NOMO-1 treated with dmso at 0.1 percent for 144 hours (cell line): ENCODE data around the gene EIF3L.

Experiments
- DNase-seq: peaks from one replicate; lab custom pipeline; 2025; ENCODE audit not compliant: unreplicated experiment; lab: John Stamatoyannopoulos, UW

Gene EIF3L

GRCh38 chr22:37816543-37817180 is 32.6 kb upstream of the EIF3L start:
- no peak for DNase-seq

DNA sequence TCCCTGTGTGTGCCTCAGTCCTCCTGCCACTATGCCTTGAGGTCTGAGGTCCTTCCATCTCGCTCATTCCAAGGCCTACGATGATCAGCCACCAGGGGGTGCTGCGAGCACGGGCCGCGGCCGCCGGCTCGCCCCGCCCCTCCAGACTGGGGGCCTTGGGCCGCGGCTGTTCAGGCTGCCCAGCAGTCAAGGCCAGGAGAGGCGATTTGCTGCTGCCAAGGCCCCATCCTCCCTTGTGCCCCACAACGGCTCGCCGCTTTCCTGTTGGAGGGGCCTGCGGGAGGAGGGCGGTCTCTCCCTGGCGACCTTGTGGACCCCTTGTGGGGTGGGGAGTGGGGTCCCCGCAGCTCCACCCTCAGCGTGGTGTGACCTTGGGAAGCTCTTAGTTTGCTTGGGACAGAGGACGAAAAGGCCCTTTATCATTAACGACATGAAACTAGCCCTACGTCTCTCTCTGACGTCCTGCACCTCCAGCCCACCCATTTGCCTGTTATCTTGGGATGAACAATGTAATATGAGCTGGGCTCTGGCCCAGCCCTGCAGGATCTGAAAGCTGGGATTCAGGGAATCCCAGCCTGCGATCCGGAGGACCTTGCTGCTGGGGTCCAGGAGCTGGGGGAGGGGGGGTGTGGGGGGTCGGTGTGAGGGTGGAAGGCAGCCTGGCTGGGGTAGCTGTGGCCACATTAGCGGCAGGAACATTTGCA is 31.4 kb upstream of the EIF3L start:
- DNase-seq: peak; percentile 59

DNA sequence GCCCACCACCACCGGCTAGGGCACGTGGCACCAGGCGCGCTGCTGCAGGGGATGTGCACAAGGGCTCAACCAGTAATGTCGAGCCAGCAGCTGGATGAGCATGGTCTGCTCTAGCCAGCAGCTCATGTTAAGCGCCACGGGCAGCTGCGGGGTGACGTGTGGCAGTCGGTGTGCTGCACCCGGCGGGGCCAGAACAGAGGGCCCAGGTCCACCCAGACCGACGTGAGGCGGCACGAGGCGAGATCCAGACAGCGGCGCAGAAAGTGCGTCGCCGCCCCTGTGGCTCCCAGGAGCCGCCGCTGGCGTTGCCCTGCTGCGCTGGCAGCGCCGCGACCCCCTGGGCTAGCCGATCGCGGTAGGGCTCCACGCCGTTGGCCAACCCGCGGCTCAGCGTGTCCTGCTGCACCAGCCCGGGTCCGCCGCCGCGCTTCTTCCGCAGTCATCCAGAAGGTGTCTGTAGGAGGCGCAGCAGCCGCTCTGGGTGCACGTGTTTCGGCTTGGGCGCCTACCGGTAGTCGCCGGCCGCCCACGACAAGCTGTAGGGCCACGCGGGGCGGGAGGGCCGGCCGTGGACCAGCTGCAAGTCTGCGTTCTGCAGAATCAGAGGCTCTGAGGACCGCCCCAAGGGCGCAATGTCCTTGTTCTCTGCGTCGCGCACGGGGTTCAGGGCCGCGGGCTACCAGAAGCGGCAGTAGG is 30.7 kb upstream of the EIF3L start:
- no peak for DNase-seq

GRCh38 chr22:37819105-37819433 is 30.1 kb upstream of the EIF3L start:
- DNase-seq: no peak

- no peak for DNase-seq
These were observed 28.9 kb upstream of the EIF3L start for GRCh38 chr22:37820350-37820749.

DNA sequence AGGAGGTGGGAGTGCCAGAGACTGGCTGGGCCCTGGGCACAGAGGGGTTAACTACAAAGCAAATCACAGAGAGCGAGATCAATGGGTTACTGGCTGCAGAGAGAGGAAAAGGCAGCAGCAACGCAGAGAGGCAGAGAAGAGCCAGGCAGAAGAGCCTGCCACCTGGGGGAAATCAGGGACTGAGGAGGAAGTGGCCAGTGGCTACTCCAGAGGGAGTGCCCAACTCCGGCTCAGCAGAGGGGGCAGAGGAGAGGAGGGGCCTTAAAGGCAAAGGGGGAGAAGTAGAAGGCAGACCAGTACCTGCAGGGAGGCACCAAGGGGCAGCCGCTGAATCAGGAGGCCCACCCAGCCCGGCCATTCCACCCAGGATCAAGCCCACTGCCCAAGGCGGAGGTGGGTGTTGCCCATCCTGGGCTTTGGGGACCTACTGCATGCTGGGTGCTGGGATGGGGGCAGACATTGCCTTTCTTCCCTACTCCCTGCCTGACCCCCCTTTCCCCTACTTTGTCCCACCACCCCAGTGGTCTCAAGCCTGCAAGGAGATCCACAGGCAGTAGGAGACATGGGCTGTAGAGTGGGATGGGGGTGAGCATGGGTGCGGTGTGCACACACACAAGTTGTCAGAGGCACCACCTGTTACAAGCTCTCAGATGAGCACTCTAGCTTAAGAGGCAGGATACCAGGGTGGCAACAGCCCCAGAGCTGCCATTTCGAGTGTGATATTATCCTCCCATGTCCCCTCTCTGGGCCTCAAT is 27.0 kb upstream of the EIF3L start:
- DNase-seq: no peak

DNA sequence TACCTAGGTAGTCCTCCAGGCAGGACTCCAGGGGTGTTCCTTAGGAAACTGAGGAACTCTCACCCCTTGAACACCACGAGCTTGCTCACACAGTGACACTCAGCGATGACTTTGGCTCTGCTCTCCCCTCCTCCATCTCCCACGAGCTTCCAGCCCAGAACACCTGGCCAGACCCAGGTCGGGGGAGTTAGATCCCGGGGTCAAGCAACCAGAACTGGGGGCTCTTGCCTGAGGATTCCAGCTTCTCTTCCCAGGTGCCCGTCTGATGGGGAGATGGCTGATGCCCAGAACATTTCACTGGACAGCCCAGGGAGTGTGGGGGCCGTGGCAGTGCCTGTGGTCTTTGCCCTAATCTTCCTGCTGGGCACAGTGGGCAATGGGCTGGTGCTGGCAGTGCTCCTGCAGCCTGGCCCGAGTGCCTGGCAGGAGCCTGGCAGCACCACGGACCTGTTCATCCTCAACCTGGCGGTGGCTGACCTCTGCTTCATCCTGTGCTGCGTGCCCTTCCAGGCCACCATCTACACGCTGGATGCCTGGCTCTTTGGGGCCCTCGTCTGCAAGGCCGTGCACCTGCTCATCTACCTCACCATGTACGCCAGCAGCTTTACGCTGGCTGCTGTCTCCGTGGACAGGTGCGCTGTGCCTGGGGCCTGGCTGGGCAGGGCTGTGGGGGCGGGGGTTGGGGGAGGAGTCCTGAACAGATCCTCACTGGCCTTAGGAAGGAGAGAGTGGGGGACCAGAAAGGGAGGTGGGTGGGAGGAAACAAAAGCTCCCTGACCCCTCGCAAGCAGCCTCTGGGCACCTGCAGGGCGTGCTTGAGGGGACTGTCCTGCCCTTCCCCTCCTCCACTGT is 25.9 kb upstream of the EIF3L start, which contains the start of gene GALR3:
Gene GALR3 (plus strand): TSS at position 249 of the 852 bp plus-strand sequence. CDS start 25 bp downstream, at position 274.
- DNase-seq: no peak

DNA sequence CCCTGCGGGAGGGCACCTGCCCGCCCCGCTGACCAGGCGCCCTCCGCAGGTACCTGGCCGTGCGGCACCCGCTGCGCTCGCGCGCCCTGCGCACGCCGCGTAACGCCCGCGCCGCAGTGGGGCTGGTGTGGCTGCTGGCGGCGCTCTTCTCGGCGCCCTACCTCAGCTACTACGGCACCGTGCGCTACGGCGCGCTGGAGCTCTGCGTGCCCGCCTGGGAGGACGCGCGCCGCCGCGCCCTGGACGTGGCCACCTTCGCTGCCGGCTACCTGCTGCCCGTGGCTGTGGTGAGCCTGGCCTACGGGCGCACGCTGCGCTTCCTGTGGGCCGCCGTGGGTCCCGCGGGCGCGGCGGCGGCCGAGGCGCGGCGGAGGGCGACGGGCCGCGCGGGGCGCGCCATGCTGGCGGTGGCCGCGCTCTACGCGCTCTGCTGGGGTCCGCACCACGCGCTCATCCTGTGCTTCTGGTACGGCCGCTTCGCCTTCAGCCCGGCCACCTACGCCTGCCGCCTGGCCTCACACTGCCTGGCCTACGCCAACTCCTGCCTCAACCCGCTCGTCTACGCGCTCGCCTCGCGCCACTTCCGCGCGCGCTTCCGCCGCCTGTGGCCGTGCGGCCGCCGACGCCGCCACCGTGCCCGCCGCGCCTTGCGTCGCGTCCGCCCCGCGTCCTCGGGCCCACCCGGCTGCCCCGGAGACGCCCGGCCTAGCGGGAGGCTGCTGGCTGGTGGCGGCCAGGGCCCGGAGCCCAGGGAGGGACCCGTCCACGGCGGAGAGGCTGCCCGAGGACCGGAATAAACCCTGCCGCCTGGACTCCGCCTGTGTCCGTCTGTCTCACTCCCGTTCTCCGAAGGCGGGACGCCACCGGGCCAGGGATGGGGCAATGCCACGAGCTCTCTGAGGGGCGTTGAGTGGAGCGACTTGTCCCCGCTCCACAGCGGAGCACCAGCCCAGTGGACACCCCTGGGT is 24.3 kb upstream of the EIF3L start:
- peak; percentile 38 for DNase-seq

GRCh38 chr22:37827056-37827455 is 22.2 kb upstream of the EIF3L start:
- no peak for DNase-seq

DNA sequence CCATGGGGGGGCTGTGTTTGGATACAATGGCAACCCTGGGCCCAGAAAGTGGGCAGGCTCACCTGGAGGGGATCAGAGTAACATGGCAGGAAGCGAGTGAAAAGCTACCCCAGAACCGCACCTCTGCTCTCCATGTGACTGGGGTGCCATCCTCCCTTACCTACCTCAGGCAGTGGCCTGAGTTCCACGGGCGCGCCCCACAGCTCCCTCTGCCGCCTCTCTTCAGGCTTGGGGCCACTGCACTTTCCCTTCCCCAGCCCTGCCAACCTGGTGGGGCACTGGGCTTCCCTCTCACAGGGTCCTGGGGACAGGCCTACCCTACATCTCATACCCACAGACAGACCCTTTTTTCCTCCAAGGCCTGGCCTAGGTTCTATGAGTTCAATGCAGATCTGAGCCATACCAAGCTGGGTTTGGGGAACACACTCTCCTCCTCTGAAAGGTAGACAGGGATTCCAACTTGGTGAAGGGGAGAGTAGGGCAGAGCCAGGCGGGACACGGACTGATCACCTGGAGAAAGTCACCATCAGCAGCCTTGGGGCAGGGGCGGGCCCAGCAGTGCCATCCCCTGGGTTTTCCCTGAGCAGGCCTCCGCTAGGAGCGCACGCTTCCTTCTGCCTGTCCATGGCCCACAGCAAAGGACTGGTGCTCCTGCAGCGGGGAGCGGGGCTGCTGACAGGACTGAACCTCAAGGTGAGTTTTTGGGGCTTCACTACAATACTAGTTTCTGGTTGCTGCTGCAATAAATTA is 19.0 kb upstream of the EIF3L start:
- DNase-seq: no peak

DNA sequence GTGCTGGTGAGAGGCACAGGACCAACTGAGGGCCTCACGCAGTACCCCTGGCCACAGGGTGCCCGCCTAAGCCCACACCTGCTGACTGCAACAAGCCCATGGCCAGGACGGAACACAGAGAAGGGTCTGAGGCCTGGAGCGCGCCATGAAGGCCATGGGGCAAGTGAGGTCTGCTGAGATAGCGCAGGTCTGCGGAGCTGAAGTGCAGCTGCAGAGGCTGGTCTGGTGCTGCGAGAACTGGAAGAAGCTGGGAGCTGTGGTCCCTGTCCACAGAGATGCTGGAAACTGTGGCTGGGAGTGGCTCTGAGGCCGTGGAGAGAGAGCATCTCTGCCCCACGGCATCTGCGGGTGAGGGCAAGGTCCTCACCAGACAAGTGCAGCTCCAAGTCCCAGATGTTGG is 17.7 kb upstream of the EIF3L start:
- no peak for DNase-seq

DNA sequence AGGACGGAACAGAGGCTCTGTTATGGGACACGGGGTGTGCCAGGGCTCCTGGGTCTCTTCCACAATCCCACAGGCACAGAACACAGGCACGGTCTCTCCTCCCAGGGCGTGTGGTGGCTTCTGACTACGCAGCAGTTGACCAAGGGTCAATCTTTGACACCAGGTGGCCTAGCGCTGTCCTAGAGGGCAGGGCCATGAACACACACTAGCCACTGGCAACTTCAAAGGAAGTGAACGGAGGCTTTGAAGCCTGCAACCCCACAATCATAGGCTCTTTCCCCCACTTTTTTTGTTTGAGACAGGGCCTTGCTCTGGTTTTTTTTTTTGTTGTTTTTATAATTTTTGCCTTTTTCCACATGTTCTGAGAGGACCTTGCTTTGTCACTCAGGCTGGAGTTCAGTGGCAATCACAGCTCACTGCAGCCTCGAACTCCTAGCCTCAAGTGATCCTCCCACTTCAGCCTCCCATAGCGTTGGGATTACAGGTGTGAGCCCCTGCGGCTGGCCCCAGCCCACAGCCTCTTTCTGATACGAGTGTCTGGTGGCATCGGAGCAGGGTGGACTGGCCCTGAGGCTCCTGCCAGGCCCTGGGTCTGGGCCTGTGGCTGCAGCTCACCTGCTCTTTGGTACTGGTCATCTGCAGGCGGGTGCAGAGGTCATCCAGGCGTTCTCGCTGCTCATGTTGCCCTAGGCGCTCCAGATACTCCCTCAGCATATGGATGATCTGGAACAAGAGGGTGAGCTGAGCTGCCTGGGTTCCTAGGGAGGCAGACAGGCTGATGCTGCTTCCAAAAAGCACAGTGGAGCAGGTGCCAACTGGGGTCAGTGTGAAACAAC is 17.0 kb upstream of the EIF3L start:
- no peak for DNase-seq

GRCh38 chr22:37842015-37842793 is 7.0 kb upstream of the EIF3L start:
- DNase-seq: no peak

DNA sequence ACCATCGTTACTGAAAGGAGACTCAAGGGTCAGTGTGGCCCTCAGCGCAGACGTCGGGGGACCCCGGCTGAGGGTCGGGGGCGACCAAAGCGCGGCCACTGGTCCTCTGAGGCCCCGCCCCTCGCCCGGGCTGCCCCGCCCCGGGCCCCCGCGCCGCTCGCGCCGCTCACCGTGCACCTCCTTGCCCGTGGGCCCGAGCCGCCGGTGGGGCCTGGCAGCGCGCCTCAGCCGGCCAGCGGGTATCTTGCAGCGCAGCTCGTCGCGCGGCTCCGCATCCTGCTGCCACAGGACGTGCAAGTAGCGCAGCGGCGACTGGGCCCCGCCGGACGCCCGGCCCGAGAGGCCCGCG is 5.5 kb upstream of the EIF3L start:
- DNase-seq: no peak

- no peak for DNase-seq
These were observed 4.3 kb upstream of the EIF3L start for GRCh38 chr22:37844904-37845329.

- no peak for DNase-seq
These were observed 2.8 kb upstream of the EIF3L start for GRCh38 chr22:37846433-37846832.

- peak; percentile 14 for DNase-seq
These were observed 581 bp upstream of the EIF3L start for GRCh38 chr22:37848587-37849088.
